HG03135 (cell line): ENCODE data around the gene UNCX.

ENCODE experiments used
- ATAC-seq: cut with Tn5 transposase; IDR thresholded peaks from one replicate; pipeline ENCODE4 v1.9.1; 2021; ENCODE audit warnings: mild to moderate bottlenecking, moderate library complexity; ENCODE audit not compliant: unreplicated experiment

UNCX gene

DNA sequence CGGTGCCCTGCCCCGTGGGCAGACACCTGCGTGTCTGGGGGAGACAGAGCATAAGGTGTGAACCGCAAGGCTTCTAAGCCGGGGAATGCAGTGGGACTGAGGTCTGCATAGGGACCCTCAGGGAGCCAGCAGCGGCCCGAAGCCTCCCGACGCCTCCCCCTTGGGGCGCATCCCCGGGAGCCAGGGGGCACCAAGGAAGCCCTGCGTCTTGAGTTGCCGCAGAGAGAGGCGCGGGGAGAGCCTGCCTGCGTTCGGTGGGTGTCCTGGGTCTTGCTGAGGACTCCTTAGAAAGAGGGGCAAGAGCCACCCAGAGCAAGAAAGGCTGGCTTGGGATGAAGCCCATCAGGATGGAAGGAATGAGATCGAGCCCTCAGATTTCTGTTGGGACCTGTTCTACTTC, 18.2 kb upstream of the UNCX start:
- no peak for ATAC-seq

DNA sequence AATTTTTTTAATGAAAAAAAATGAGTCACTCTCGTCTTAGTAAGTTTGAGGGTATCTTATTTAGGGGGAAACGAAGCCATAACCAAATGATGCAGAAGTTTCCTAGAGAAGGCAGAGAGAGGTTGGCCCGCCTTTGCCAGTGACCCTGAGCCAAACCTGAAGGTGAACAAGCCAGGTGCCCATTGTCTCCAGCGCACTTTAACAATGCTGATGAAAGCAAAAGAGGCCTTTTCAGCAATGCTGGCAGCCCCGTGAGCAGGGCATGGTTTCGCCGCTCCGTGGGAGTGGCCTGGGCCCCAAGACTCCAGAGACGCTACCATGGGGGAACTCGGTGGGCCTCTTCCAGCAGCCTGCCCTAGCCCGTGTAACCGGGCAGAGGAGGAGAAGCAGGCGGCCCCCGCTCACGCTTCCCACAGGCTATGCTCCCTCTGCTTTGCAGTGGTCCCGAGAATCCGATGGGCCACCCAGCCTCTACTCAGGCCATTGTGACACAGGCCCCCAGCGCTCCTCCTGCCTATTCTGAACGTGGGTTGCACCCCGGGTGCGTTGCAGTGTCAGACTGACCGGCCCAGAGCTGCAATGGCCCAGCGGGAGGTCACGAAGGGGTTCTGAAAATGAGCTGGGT, 14.0 kb upstream of the UNCX start:
- ATAC-seq, result no peak

DNA sequence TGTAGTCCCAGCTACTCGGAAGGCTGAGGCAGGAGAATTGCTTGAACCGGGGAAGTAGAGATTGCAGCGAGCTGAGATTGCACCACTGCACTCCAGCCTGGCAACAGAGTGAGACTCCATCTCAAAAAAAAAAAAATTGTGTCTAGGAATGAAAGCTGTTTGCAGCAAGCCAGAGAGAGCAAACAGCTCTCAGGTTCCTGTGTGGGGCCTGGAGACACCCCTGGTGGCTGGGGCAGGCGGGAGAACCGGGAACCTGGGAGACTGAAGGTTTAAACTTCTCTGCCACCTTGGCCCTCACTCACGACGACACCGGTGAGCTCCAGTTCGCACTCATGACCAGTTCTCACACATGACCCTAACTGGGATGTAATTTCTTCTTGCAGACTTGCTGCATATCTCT, 13.2 kb upstream of the UNCX start:
- ATAC-seq, result no peak

DNA sequence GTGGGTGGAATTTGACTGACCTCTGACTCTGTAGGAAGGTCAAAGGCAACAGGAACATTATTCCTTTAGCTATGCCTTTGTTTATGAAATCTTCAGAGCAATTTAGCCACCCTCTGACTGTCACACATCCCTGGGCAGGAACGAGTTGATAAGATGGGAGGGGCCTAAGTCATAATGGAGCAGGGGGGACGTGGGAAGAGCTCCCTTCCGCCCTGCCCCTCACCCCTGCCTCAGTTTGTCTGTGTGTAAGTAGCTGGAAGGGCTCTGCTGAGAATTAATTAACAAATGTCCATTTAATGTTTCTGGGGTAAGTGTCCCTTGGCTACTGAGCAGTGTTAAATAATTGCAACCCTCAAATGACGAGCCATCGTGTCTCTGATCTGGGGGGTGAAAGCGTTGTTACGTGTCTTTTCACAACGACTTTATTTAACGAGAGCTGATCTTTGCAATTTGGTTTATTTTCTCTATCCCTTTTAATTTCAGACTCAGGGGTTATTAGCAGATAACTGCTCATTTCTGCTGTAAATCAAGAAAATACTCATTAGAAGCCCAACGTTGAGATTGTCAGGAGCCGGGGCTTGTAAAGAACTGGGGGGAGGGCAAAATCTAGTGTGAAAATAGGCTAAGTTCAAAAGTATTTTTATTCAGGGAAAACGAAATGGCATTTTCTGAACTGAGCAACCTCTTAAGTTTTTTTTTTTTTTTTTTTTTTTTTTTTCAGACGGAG, 12.5 kb upstream of the UNCX start:
- no peak for ATAC-seq

DNA sequence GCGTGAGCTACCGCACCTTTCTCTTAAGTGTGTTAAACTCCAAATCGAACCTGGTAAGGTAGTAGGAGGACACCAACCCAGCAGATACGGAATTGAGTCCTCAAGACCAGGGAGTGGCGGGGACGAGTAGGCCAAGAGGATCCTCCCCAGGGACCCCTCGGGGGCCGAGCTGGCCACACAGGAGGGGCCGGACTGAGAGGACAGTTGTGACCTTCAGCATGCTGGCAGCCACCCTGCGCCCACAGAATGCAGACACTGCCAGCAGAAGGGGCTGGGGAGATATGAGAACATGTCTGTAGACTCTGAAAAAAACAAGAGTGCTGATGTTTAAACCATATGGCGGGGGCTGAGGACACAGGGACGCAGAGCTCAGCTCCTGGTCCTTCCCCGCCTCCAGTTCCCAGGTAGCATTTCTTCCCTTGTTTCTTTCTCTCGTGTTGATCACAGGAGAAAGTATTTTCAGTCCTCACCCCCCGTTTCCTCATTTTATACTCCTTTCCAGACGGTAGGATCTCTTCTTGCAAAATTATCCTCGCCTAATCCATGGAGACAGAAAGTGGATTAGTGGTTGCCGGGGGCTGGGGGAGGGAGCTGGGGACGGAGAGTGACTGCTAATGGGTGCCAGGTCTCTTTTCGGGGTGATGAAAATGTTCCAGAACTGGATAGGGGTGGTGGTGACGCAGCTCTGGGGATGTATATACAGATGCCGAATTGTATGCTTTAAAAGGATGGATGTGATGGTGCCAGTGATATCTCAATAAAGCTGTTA, 11.5 kb upstream of the UNCX start:
- ATAC-seq, result no peak

DNA sequence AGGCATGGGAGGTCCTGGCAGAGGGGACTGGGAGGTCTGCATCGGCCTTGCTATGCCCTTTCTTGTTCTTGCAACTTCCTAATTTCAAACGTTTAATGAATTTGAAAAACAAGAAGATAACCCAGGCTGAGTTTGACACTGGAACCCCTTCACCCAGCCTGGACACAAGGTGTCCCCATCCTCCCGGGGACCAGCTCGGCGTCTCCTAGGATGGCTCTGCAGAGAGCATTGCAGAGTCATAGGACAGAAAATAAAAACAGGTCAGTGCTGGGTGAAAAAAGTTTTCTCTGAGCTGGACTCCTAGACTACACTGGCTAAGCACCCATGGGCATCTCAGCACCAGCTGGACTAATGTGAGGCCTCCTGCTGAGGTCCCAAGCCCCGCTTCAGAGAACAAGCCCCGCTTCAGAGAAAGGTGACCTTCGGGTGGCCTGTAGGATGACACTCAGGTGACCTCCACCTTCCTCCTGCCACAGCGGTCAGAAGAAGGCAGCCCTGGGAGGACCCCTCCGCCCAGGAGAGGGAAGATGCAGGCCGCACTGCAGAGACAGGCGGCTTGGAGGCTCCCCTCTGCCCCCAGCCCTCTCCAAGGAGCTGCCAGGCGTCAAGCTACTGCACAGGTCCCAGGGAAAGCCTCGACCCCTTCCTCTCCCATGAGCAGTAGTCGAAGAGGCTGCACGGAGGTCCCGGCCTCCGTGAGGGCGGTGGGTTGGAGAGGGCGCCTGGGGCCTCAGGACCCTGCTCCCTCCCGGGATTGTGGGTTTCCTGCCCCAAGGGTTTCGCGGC, 9.3 kb upstream of the UNCX start:
- ATAC-seq, result no peak

DNA sequence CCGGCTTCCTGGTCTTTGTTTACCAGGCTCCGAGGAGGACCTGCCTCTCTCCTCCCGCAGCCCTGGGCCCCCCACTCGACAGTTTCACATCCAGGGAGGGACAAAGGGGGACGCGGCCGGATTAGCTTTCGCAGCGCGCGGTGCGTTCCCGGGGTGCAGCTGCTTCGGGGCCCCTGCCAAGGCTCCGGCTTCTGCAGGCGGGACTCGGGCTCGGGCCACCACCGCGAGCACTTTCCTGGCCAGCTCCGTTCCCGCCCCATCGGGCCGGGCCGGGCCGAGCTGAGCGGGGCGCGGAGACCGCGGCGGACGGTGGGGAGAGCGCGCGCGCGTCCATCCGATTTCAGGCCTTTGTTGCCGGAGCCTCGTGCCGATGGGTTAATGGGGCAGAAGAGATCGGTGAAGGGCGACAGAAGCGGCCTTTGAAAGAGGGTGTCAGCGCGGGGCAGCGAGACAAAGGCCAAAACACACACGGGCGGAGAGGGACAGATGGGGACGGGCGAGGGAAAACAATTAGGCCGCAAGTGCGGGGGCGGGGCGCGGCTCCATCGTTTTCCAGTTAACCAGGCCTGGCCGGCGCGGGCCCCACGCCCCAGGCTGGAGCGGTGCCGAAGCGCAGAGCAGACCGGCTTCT, 8.5 kb upstream of the UNCX start:
- ATAC-seq, result no peak

DNA sequence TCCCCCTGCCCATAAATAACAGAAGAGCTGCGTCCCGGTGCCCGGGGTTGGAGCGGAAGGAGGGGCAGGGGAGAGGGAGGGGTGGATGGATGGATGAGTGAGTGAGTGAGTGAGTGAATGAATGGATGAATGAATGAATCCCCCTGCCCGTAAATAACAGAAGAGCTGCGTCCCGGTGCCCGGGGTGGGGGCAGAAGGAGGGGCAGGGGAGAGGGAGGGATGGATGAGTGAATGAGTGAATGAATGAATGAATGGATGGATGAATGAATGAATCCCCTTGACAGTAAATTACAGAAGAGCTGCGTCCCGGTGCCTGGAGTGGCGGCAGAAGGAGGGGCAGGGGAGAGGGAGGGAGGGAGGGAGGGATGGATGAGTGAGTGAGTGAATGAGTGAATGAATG, 7.6 kb upstream of the UNCX start:
- no peak for ATAC-seq

DNA sequence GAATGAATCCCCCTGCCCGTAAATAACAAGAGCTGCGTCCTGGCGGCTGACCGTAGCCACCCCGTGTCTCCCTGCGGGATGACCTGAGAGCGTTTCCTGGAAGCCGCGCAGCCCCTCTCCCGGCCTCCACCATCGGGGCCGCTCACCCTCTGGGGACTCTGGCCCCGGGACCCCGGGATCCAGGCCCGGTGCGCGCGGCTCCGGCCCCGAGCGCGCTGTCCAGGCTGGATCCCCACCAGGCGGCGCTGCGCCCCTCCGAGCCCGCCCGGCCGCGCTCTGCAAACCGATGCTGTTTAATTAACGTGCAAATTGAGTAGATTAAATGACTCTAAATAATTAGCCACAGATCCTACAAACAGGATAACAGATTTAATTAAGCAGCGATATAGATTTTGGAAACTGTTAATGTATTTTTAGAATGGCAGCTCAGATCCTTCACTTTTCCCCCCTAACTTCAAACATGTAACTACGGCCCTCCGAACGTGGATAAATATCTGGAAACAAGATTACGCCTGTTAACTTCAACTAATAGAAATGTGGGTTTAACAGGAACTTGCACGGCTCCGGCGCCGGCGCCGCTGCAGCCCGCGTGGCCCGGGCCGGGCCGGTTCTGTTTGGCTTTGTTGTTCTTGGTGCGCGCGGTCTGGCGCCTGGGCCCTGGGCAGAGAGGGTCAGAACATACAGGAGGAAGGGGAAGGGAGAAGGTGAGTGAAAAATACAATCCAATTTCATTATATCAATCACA, 7.1 kb upstream of the UNCX start:
- ATAC-seq, result no peak

DNA sequence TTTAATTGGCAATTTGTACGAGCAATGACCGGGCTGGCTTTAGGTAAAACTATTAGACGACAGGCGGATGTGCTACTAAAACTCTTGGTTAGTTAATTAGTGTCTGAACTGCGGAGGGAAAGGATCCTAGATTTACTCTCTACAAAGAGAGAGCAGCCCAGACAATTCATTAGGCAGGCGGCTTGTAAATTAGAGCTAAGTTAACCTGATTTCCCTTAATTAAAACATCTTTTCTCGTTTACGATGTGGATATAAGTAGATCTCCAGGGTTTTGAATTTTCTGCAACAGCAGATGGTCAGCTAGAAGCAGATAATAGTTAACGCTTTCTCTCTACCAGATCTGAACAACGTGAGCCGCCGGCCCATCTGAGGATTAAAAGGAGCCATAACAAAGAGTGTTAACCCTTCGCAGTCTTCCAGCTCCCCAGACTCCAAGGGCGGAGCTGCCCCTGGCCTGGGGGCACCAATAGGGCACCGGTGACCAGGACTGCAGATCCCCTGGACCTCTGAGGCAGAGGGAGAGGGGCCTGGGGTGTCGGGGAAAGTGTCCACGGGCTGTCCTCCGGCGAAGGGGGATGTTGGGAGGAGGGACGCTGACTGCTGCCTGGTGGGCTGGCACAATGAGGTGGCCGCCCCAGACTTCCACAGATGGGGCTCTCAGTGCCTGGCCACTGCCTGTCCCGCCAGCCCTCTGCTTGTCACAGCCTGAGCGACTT, 6.3 kb upstream of the UNCX start:
- ATAC-seq, result no peak

DNA sequence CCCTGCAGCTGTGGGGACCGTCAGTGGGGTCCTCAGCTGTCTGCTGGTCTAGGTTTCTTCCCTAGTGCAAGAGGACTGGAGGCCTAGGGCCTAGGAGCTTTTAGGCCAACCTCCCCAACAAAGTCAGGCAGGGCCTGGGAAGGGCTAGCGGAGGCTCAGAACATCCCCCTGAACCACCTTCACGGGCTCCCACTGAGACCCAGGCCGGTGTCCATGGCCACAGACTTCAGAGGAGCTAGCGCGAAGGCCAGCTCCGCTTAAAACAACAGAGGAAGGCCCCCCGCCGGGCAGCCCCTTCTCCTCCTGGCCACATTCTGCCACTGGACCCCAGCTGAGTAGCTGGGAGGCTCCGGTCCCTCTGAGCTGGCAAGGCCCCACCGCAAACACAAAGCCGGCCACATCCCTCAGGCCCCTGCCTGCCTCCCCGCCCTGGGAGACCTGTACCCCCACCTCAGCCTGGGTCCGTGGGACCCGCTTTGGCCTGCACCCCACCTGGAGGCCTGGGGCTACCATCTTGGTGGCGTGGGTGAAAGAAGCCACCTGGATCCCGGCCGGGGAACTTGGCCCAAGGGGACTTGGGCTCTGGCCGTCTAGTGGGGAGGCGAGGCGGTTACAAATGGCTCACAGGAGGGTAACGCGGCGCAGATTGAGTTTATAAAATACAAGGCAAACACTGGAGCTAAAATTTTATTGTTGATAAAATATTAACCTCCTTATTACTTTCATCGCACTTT, 5.4 kb upstream of the UNCX start:
- no peak for ATAC-seq

DNA sequence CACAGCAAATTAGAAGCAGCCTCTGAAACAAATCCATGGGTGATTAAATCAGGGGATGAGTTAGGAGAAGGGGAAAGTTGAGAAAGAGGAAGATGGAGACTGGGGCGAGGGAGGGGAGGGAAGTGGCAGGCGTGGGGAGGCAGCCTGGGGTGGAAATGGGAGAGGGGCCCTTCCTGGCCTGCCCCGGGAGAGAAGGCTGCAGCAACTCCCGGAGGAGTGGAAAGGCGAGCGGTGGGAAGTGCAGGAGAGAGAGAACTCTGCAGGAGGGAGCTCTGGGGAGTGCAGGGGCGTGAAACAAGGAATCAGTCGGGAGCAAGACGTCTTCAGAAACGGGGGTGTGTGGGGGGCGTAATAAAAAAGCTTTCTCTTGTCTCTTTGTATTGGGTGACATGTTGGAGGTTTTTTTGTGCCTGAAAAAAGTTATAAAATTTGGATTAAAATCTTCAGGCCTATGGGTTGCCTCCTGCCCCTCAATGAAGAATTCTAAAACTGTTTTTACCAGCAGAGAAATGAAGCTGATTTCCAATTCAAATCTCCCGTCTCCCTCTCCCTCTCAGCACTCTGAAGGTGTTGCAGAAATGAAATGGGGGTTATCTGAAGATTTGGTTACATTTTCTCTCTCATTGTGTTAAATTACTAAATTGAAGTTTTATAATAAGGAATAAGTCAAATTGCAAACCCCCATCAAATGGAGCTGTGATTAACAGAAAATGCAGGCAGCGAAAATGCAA, 4.7 kb upstream of the UNCX start:
- ATAC-seq, result no peak

DNA sequence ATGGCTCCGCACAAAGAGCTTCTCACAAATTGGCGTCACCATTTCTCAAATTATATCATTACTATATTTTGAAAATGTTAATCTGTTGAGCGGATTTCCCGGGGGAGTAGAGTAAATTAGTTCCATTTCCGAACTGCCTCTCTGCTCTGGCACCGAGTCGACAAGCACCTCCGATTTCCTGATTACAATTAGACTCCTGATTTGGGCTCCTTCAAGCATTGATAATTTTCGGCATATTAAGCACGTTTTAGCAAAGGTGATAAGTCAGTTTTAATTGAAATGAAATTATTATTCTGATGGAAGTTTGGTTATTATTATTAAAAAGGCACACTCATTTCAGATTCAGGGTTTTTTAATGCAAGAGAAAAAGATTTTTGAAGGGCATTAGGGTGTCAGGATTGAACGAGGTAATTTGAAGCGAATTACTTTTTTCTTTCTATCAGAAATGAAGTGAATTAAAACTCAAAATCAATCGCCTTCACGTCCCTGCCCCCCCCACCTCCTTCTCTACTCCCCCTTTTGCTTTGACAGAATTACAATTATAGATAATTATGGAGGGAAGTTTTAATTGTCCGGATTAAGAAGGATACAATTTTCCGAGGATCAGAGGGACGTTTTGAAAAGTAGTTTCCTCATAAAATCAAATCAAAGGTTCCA, 4.0 kb upstream of the UNCX start:
- no peak for ATAC-seq

DNA sequence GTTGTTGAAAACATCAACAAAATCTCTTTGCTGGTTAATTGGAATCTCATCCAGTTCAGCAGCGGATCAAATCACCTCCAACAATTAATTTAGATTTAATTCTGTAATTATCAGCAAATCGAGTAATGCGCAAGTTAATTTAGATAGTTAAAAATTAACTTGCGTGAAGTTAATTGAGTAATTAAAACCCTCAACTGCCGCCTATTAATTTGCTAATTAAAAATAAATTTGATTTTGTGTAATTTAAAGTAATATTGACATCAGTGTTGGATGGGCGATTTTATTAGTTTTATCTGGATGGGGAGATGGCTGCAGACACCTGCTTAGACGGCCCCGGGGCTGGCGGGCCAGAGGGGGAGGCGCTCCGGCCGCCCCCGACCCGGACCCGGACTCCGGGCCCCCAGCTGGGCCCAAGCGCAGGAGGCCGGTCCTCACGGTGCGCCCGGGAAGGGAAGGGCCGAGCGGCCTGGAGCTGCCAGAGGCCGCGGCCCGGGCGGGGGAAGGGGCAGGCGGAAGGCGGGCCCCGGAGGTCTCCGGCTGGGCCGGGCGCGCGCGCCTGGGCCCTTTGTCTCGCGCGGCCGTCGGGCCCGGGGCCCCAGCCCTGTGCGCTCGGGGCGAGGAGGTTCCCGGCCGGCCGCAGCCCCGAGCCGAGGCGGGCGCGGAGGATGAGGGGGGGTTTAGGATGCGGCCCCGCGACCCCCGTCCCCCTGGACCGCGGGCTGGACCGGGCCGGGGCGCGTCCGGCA, 3.3 kb upstream of the UNCX start:
- no peak for ATAC-seq

DNA sequence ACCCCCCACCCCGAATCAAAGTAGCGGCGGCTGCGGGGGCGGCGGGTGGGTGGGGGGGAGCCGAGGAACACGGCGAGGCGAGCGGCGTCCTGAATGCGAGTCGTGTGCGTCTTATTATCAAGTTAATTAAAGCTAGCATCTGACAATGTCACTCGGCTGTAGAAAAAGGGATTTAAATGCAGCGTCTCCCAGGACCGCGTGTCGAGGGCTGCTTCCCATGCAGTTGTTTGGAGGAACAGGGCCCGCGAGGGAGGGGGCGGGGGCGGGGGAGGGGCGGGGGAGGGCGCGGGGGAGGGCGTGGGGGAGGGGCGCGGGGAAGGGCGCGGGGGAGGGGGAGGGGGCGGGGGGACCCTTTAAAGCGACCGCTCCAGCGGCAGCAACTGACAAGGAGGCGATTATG, 2.7 kb upstream of the UNCX start:
- no peak for ATAC-seq

DNA sequence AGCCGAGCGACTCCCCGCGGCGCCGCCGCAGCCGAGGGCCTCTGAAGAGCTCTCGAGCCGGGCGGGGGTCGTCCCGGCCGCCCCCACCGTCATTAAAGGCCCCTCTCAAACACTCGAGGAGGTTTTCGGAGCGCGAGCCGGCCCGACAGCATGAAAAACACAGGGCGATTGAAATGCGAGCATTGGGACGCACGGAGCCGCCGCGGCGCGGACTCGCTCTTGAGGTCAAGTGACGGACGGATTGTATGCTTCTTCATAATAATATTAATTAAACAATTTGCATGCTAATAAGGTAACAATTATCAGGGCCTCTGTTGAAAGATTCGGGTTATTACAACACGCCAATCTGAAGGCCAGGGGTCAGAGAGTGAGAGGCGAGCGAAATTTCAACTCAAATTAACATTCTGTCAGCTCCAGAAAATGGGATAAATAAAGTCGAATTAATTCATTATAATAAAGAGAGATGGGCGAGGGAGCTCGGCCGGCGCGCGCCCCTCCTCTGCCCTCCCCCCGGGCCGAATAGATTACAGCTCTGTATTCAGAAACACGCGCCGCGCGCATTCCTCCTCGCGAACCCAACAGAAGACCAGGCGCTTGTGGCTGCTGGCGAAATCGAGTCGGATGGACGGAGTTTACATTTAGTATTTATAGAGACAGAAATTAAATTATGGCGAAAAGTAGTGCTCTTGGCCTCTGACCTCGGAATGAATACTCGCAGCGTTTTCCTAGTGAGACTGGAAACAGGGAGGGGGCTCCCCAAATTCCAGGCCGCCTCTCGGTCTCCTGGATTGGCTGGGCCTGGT, 2.1 kb upstream of the UNCX start:
- ATAC-seq, result no peak
